Stimulated activated naive B cell treated with anti-CD40 and anti-IgM and Interleukin-4, amounts not matched to agents 10 μg/mL and 1 μg/mL and 100 μg/mL, for 72 hours (primary cell): ENCODE data around the gene DNAJC18.
"Not testable (repeated sequence)": the region's sequence is repeated elsewhere in the genome, so short reads cannot be mapped to it uniquely, and the experiment has no call there.

ENCODE experiments used
- ATAC-seq, 2 donors: fragments of 150-1000 bp; cut with Tn5 transposase; replicated peaks; 2 replicates each; pipeline ENCODE4 v1.10.0; 2021; ENCODE audit warnings: moderate library complexity in 1 of 2
- DNase-seq: peaks from one replicate; pipeline ENCODE4 v3.0.0; 2021
- H3K27ac Mint-ChIP-seq: one replicate; pipeline ENCODE4 v1.8.0; 2022; ENCODE audit warnings: mild to moderate bottlenecking, mixed read lengths
- H3K27me3 Mint-ChIP-seq, 2 donors: one replicate each; pipeline ENCODE4 v1.8.0; 2022; ENCODE audit warnings: mixed read lengths in 2 of 2
- H3K36me3 Mint-ChIP-seq, 2 donors: one replicate each; pipeline ENCODE4 v1.8.0; 2022; ENCODE audit warnings: mixed read lengths in 2 of 2, mild to moderate bottlenecking in 1 of 2
- H3K4me1 Mint-ChIP-seq, 2 donors: one replicate each; pipeline ENCODE4 v1.8.0; 2022; ENCODE audit warnings: mixed read lengths in 2 of 2, mild to moderate bottlenecking in 1 of 2
- H3K4me3 Mint-ChIP-seq, 2 donors: one replicate each; pipeline ENCODE4 v1.8.0; 2022; ENCODE audit warnings: mild to moderate bottlenecking in 2 of 2, mixed read lengths in 2 of 2, moderate library complexity in 1 of 2
- H3K9me3 Mint-ChIP-seq, 2 donors: one replicate each; pipeline ENCODE4 v1.8.0; 2022; ENCODE audit warnings: mixed read lengths in 2 of 2, mild to moderate bottlenecking in 1 of 2

Gene DNAJC18

DNA sequence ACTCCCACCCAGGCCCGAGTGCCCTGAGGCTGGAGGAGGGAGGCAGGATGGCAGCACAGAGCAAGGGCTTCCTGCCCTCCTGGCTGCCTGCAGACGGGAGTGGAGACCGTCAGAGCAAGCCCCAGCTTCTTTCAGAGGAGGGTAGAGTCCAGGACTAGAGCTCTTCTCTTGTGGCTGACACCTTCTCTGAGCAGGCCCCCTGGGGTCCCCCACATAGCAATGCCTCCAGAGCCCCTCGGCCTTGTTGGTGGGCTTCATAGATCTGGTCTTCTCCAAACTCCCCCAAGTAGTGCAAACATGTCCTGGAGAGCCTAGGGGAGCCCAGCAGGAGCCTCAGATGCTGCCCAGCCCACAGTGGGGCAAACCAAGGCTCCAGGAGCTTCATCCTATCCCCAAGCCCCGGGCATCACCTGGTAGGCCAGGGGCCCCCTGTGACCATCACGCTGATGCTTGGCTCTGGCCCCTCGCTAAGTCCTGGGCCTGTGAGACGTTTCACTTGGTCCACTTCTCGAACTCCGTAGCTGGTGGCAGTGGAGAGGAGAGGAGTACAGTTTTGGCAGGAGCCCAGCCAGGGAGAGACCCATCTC is 51.6 kb downstream of the DNAJC18 start:
- H3K4me3 Mint-ChIP-seq, result peak overlapping the region; percentile 92 to 93
- ATAC-seq (no peak), DNase-seq (no peak)
- H3K4me1 Mint-ChIP-seq, result peaks cover 64 to 91% of the 10 kb centered on the region in 2 donors
- H3K27me3 Mint-ChIP-seq, result no peaks in the 10 kb centered on the region
- peaks cover 13 to 41% of the 10 kb centered on the region in 2 donors for H3K36me3 Mint-ChIP-seq
- no peaks in the 10 kb centered on the region for H3K9me3 Mint-ChIP-seq
- H3K27ac Mint-ChIP-seq, result peak overlapping the region; percentile 97

- Mint-ChIP-seq H3K36me3 (peaks cover 13 to 40% of the 10 kb centered on the region in 2 donors), H3K27ac (peak overlapping the region; percentile 97), H3K4me1 (peaks cover 67 to 97% of the 10 kb centered on the region in 2 donors), H3K4me3 (peak overlapping the region; percentile 69 to 92)
- DNase-seq, H3K27me3 Mint-ChIP-seq, ATAC-seq, H3K9me3 Mint-ChIP-seq: not testable (repeated sequence)
These were observed 52.4 kb downstream of the DNAJC18 start for GRCh38 chr5:139386956-139387355.

DNA sequence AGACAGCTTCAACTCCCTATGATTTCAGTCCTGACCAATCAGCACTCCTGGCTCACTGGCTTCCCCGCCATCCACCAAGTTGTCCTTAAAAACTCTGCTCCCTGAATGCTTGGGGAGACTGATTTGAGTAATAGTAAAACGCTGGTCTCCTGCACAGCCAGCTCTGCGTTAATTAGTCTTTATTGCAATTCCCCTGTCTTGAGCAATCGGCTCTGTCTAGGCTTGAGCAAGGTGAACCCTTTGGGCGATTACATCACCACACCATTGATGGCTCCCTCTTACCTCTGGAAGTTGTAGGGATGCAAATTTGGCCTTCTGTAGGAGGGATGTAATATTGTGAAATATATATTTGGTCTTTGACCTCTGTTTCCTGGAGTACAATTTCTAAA is 53.3 kb downstream of the DNAJC18 start:
- Mint-ChIP-seq H3K27me3 (no peaks in the 10 kb centered on the region), H3K9me3 (no peaks in the 10 kb centered on the region), H3K4me1 (peaks cover 60 to 89% of the 10 kb centered on the region in 2 donors), H3K27ac (peak overlapping the region; percentile 42), H3K36me3 (peaks cover 13 to 32% of the 10 kb centered on the region in 2 donors), H3K4me3 (no peak overlapping the region)
- ATAC-seq (no peak), DNase-seq (no peak)

- no peaks in the 10 kb centered on the region for H3K27me3 Mint-ChIP-seq
- H3K9me3 Mint-ChIP-seq, result no peaks in the 10 kb centered on the region
- DNase-seq (no peak), ATAC-seq (no peak)
- H3K27ac Mint-ChIP-seq, result peak overlapping the region; percentile 78
- peaks cover 11 to 29% of the 10 kb centered on the region in 2 donors for H3K36me3 Mint-ChIP-seq
- H3K4me1 Mint-ChIP-seq, result peaks cover 56 to 82% of the 10 kb centered on the region in 2 donors
- H3K4me3 Mint-ChIP-seq, result peak overlapping the region; percentile 22 to 81
These were observed 54.0 kb downstream of the DNAJC18 start for GRCh38 chr5:139385061-139386049.

DNA sequence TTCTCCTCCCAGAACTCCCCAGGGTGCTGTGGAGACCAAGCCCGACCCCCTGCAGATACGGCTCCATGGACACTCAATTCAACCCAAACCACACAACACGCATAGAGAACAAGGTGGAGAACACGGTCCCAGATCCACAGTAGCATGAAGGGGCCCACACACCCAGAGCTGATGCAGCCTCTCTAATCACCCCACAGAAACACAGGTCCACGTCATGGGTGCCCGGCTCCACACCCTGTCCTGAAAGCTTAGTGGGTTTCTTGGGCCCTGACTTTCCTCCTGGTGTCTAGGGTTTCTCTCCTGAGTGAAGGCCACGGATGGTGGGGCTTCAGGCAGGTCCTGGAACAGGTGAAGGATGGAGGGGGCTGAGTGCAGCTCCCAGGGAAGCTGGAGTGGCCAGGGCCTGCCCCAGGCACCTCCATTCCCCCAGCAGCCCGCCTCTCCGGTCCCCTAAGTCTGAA is 54.7 kb downstream of the DNAJC18 start:
- H3K36me3 Mint-ChIP-seq, result peaks cover 11 to 25% of the 10 kb centered on the region in 2 donors
- DNase-seq, result no peak
- H3K4me3 Mint-ChIP-seq, result peak overlapping the region; percentile 22 to 81
- peak; percentile 15 to 18 for ATAC-seq
- H3K9me3 Mint-ChIP-seq, result no peaks in the 10 kb centered on the region
- peak overlapping the region; percentile 78 for H3K27ac Mint-ChIP-seq
- H3K4me1 Mint-ChIP-seq, result peaks cover 50 to 75% of the 10 kb centered on the region in 2 donors
- H3K27me3 Mint-ChIP-seq, result no peaks in the 10 kb centered on the region

DNA sequence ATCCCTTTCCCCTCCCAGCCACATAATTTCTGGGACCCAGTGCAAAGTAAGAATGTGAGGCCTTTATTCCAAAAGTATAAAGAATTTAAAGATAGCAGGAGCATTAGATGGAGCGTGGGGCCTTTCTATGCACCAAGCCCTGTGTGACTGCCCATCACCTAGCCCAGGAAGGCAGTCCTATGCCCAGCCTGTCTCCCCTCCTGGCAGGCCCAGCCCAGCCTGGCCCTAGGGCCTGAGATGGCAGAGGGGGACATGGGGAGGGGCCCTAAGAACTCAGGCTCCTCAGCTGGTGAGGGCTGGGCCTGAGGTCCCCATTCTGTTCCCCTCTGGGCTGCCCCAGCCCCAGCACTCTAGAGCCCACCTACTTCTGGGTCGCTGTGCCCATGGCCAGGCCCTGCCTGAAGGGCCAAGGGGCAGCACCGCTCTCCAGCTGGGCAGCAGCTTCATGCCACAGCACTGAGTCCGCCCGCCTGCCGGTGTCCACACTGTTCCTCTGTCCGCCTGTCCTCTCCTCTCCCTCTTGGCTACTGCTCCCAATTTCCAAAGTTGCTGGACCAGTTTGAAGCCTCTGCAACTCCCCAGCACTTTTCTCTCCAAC is 55.2 kb downstream of the DNAJC18 start:
- Mint-ChIP-seq H3K9me3 (no peaks in the 10 kb centered on the region), H3K36me3 (peaks cover 11 to 21% of the 10 kb centered on the region in 2 donors), H3K27me3 (no peaks in the 10 kb centered on the region), H3K4me1 (peaks cover 45 to 70% of the 10 kb centered on the region in 2 donors), H3K27ac (peak overlapping the region; percentile 79), H3K4me3 (peak overlapping the region; percentile 22 to 81)
- ATAC-seq (no peak), DNase-seq (no peak)

DNA sequence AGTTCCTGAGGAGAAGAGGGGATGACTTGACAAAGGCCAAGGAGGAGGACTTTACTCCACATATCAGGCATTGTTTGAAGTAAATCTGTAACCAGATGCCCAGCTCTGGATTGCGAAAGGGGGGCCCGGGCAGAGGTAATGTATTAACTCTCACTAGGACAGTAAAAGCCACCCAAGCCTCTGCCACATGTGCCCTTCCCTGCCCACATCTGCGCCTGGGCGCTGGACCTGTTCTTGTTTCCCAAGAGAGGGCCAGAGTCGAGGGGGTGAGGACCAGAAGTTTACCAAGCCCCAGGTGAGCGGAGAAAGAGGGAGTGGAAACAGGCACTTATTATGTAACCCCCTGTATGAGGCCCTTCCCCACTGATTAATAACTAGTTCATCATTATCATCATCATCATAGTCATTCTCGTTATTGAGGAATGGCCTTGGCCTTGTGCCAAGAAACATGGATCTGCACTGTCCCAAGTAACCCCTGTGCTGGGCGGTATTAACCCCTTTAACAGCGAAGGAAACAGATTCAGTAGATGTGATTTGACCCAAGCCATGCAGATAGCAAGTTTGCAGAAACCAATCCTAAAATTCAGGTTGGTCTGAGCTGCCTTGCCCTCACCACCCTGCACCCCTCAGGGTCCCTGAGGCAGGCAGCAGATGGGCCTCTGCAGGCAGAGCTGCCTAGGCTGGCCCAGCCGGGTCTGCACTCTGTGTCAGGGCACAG is 55.9 kb downstream of the DNAJC18 start, which contains the start of gene SLC23A1:
TSS of gene SLC23A1 (minus strand) at position 23 of the 718 bp plus-strand sequence. CDS start 44 bp downstream, outside the sequence.
- H3K36me3 Mint-ChIP-seq, result peaks cover 10 to 23% of the 10 kb centered on the region in 2 donors
- H3K9me3 Mint-ChIP-seq, result no peaks in the 10 kb centered on the region
- no peaks in the 10 kb centered on the region for H3K27me3 Mint-ChIP-seq
- ATAC-seq, result no peak
- H3K27ac Mint-ChIP-seq, result peak within 1 kb of the TSS; percentile 92
- peaks cover 44 to 65% of the 10 kb centered on the region in 2 donors for H3K4me1 Mint-ChIP-seq
- H3K4me3 Mint-ChIP-seq, result no peak within 1 kb of the TSS
- DNase-seq, result no peak

DNA sequence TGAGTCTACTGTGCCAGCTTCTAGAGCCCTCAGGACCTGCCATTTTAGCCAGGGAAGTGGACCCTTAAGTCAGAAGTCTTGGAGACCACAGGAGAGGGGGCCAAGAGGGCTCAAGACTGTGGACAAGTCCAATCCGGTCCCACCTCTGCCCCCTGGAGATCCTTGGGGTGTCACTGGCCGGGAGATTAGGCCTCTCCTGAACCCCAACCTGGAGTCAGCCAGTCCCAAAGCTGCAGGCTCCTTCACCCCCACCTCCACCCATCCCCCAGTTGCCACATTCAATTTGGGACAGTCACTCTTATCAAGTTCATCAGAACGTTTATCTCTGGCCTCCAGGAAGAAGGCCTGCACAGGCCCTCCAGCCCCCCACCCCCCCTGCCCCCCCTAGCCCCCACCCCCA is 56.5 kb downstream of the DNAJC18 start:
- peaks cover 4 to 17% of the 10 kb centered on the region in 2 donors for H3K36me3 Mint-ChIP-seq
- ATAC-seq, result no peak
- peaks cover 38 to 59% of the 10 kb centered on the region in 2 donors for H3K4me1 Mint-ChIP-seq
- H3K9me3 Mint-ChIP-seq, result no peaks in the 10 kb centered on the region
- H3K27me3 Mint-ChIP-seq, result no peaks in the 10 kb centered on the region
- H3K4me3 Mint-ChIP-seq, result no peak overlapping the region
- H3K27ac Mint-ChIP-seq, result peak overlapping the region; percentile 9
- no peak for DNase-seq

DNA sequence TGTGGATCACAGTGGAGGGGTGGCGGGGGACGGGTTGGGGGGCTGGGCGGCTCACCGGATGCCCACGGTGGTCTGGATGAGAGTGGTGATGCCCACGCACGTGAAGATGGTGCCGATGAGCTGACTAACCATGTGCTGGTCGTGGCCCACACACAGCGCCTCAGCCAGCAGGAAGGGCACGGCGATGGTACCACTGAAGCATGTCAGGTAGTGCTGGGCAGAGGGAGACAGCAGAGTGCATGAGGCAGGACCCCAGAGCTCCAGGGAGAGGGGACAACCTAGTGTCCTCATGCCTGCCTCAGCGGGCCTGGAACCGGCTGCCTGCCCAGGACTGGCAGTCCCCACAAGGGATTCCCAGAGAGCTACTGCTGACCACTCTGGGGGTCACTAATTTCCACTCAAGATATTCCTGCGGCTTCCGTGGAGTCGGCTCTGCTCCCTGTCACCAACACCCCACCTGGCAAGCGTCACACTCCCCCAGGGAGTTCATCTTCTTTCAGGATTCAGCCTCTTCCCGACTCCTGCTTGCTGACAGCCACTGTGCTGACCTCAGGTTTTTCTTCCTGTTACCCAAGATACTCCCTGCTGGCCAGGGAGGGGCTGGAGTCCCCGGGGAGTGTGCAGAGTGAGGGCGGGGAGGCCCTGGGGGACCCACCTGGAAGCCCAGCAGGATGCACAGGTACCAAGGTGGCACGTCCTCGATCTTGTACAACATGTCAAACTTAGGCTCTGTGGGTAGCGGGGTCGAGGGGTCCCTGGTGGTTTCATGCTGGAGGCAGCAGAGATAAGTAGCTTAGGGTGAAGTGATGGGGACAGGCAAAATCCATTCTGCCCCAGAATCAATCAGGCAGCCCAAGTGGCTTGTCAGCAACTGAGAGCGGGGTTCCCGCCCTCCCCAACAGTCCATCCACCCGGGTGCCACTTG is 57.2 kb downstream of the DNAJC18 start:
- Mint-ChIP-seq H3K9me3 (no peaks in the 10 kb centered on the region), H3K27ac (peak overlapping the region; percentile 92), H3K4me1 (peaks cover 36 to 55% of the 10 kb centered on the region in 2 donors), H3K27me3 (no peaks in the 10 kb centered on the region), H3K4me3 (no peak overlapping the region), H3K36me3 (peaks cover 8 to 20% of the 10 kb centered on the region in 2 donors)
- ATAC-seq (peak in 1 of 2 donors; percentile 2), DNase-seq (no peak)

DNA sequence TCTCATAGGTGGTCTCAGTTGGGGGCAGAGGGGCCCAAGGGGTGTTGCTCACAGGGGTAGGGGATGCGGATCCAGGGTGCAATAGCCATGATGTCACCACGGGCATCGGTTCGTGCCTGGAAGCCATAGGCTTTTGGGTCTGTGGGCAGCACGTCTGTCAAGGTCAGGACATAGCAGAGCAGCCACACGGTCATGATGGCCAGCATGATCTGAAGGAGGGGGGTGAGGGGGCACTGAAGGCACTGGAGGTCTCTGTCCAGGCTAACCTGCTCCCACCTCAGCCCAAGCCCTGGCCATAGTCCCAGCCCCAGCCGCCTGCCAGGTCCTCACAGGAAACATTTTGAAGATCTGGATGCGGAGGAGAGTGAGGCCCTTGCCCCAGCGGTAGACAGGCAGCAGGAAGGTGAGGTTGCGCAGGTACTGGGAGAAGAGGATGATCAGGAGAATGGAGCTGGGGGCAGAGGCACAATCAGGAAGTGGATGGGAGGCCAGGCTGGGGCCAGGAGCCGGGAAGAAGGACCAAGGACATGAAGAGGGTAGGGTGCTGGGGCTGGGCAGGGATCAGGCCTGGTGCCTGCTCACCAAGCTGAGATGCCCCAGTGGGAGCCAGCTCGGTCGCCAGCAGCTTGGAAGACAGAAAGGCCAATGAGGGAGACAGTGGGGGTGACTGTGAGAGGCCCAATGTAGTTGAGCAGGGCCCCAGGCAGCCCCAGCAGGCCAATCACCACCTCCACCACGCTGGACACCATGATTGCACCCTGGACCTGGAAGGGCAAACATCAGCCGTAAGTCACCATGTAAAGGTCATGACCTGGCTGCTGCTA is 59.5 kb downstream of the DNAJC18 start:
- ATAC-seq (no peak), DNase-seq (no peak)
- peaks cover 20 to 35% of the 10 kb centered on the region in 2 donors for H3K4me1 Mint-ChIP-seq
- H3K27ac Mint-ChIP-seq, result no peak overlapping the region
- H3K4me3 Mint-ChIP-seq, result no peak overlapping the region
- H3K36me3 Mint-ChIP-seq, result peaks cover 10 to 23% of the 10 kb centered on the region in 2 donors
- H3K27me3 Mint-ChIP-seq, result no peaks in the 10 kb centered on the region
- no peaks in the 10 kb centered on the region for H3K9me3 Mint-ChIP-seq

DNA sequence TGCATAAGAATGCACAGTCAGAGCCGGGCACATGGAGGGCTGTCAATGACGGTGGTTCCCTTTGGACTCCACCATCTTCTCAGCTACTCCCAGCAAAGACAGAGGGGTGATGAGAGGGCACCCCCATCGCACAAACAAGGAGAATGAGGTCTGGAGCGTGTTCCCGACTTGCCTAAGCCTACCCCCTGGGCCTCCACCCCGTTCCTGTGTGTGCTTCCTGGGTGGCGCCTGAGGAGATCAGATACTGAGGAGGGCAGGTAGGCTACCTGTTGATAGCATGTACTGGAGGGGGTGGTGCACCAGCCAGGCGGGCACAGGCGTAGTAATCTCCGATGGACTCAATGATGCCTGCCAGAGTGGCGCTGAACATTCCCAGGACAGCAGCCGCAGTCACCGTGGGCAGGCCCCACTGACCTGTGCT is 60.4 kb downstream of the DNAJC18 start:
- no peaks in the 10 kb centered on the region for H3K27me3 Mint-ChIP-seq
- H3K4me3 Mint-ChIP-seq, result no peak overlapping the region
- DNase-seq (no peak), ATAC-seq (no peak)
- no peak overlapping the region for H3K27ac Mint-ChIP-seq
- H3K4me1 Mint-ChIP-seq, result peaks cover 13 to 26% of the 10 kb centered on the region in 2 donors
- peaks cover 13 to 26% of the 10 kb centered on the region in 2 donors for H3K36me3 Mint-ChIP-seq
- no peaks in the 10 kb centered on the region for H3K9me3 Mint-ChIP-seq

DNA sequence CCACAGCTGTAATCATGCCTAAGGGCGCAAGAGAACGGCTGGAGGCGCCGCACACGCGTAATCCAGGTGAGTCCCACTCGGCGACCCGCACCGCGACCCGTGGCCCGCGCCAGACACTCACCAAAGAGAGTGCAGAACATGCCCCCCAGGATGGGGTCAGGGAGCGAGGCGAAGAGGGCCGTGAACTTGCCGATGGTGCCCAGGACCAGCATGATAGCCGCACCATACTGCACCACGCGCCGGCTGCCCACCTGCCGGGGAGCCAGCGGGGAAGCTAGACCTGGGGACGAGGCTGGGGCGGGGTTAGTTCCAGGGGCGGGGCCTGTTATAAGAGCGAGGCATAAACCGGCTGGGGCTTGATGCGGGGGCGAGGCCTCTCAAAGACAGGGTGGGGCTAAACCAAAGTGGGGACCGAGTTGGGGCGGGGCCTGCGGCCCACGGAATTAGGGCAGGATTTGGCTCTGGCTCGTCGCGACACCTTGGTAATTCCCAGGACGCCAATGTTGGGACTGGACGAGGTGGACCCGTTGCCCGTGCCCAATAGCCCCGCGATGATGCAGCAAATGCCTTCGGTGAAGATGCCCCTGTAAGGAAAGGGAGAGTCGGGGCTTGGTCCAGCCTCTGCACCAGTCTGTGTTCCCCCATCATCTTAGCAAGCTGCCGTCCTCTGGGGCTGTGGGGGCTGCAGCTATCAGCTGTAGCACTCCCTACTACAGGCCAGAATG is 61.1 kb downstream of the DNAJC18 start:
- DNase-seq (no peak), ATAC-seq (no peak)
- H3K27me3 Mint-ChIP-seq, result no peaks in the 10 kb centered on the region

More for the DNA sequence above, 61.1 kb downstream of the DNAJC18 start:
- H3K4me3 Mint-ChIP-seq, result no peak overlapping the region
- peaks cover 19 to 31% of the 10 kb centered on the region in 2 donors for H3K36me3 Mint-ChIP-seq
- H3K27ac Mint-ChIP-seq, result no peak overlapping the region
- no peaks in the 10 kb centered on the region for H3K9me3 Mint-ChIP-seq
- peaks cover 11 to 20% of the 10 kb centered on the region in 2 donors for H3K4me1 Mint-ChIP-seq
